ENCODE data around the gene FARP1.

DNA sequence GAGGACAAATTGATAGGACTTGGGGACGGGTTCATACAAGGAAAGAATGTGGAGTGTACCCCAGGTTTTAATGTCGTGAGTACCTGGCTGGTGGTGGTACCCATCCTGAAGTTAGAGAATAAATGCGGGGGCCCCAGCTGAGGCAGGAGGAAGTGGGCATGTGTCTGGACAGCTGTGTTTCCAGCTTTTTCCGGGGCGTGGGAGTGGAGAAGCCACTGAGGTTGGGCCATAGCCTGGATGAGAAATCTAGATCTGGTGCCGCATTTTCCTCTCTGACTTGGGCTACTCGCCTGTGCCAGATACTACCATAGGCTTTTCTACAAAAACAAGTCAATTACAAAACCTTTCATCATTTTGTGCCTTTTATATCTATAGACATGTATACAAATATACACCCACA lies 286.6 kb downstream of the FARP1 start:
- TF ChIP-seq, protein P1, sequence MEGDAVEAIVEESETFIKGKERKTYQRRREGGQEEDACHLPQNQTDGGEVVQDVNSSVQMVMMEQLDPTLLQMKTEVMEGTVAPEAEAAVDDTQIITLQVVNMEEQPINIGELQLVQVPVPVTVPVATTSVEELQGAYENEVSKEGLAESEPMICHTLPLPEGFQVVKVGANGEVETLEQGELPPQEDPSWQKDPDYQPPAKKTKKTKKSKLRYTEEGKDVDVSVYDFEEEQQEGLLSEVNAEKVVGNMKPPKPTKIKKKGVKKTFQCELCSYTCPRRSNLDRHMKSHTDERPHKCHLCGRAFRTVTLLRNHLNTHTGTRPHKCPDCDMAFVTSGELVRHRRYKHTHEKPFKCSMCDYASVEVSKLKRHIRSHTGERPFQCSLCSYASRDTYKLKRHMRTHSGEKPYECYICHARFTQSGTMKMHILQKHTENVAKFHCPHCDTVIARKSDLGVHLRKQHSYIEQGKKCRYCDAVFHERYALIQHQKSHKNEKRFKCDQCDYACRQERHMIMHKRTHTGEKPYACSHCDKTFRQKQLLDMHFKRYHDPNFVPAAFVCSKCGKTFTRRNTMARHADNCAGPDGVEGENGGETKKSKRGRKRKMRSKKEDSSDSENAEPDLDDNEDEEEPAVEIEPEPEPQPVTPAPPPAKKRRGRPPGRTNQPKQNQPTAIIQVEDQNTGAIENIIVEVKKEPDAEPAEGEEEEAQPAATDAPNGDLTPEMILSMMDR (IDR thresholded peaks at IDR 0.05), result no peak
- TF ChIP-seq POLR2A (IDR thresholded peaks at IDR 0.05), result no peak
